H9 (cell line): ENCODE results near the gene LYPD5. TPM values are rescaled to one million over a fixed set of nuclear protein-coding genes. Genes with fewer than 3 reads are reported as not detected.

Source experiments
- DNase-seq: peaks from one replicate; pipeline ENCODE4 v3.0.0-alpha.2; 2017
- H2AFZ ChIP-seq: one replicate; pipeline ENCODE4 v1.6.1; 2013; ENCODE audit warnings: mild to moderate bottlenecking, low read length, control low read depth, moderate library complexity
- H2AK5ac ChIP-seq: 2 replicates; pipeline ENCODE4 v1.6.1; 2013; ENCODE audit warnings: low read length, control low read depth, mixed read lengths; ENCODE audit not compliant: insufficient read length
- H2BK120ac ChIP-seq: one replicate; pipeline ENCODE4 v1.6.1; 2013; ENCODE audit warnings: low read depth, mild to moderate bottlenecking, low read length, control low read depth, inconsistent platforms; ENCODE audit not compliant: poor library complexity, severe bottlenecking
- H2BK12ac ChIP-seq: 2 replicates; pipeline ENCODE4 v1.6.1; 2013; ENCODE audit warnings: low read length, control low read depth, mixed read lengths, low read depth; ENCODE audit not compliant: insufficient read length
- H2BK15ac ChIP-seq: 2 replicates; pipeline ENCODE4 v1.6.1; 2013; ENCODE audit warnings: low read depth, low read length, control low read depth
- H2BK20ac ChIP-seq: one replicate; pipeline ENCODE4 v1.6.1; 2013; ENCODE audit warnings: low read depth, mild to moderate bottlenecking, low read length, control low read depth, inconsistent platforms; ENCODE audit not compliant: poor library complexity, severe bottlenecking
- H2BK5ac ChIP-seq: 2 replicates; pipeline ENCODE4 v1.6.1; 2013; ENCODE audit warnings: low read length, control low read depth, mixed read lengths; ENCODE audit not compliant: insufficient read length
- H3K14ac ChIP-seq: 2 replicates; pipeline ENCODE4 v1.6.1; 2013; ENCODE audit warnings: low read length, control low read depth; ENCODE audit not compliant: insufficient read depth
- H3K18ac ChIP-seq: 2 replicates; pipeline ENCODE4 v1.6.1; 2013; ENCODE audit warnings: low read depth, mild to moderate bottlenecking, mixed read lengths, low read length, control low read depth; ENCODE audit not compliant: insufficient read length
- H3K23ac ChIP-seq: 2 replicates; pipeline ENCODE4 v1.6.1; 2013; ENCODE audit warnings: low read length, control low read depth, mixed read lengths, low read depth; ENCODE audit not compliant: insufficient read length
- H3K23me2 ChIP-seq: 2 replicates; pipeline ENCODE4 v1.6.1; 2013; ENCODE audit warnings: low read depth, mild to moderate bottlenecking, mixed read lengths, low read length, control low read depth; ENCODE audit not compliant: insufficient read length, poor library complexity, severe bottlenecking
- H3K27ac ChIP-seq: 2 replicates; pipeline ENCODE4 v1.5.1; 2013; ENCODE audit warnings: low read length, control low read depth, mixed read lengths, low read depth; ENCODE audit not compliant: insufficient read length
- H3K27me3 ChIP-seq: 2 replicates; pipeline ENCODE4 v1.6.1; 2013; ENCODE audit warnings: low read length, control low read depth, inconsistent platforms; ENCODE audit not compliant: insufficient read depth
- H3K4ac ChIP-seq: 2 replicates; pipeline ENCODE4 v1.6.1; 2013; ENCODE audit warnings: low read depth, mild to moderate bottlenecking, control low read depth, inconsistent platforms, low read length, moderate library complexity
- H3K4me1 ChIP-seq: 2 replicates; pipeline ENCODE4 v1.6.1; 2013; ENCODE audit warnings: low read length, control low read depth, inconsistent platforms; ENCODE audit not compliant: insufficient read depth
- H3K4me2 ChIP-seq: 2 replicates; pipeline ENCODE4 v1.6.1; 2013; ENCODE audit warnings: low read length, control low read depth, mixed read lengths; ENCODE audit not compliant: insufficient read length, insufficient read depth
- H3K56ac ChIP-seq: 2 replicates; pipeline ENCODE4 v1.6.1; 2013; ENCODE audit warnings: low read depth, mild to moderate bottlenecking, mixed read lengths, low read length, control low read depth; ENCODE audit not compliant: insufficient read length
- H3K79me1 ChIP-seq: 2 replicates; pipeline ENCODE4 v1.6.1; 2013; ENCODE audit warnings: low read depth, mild to moderate bottlenecking, moderate library complexity, low read length, control low read depth, inconsistent platforms; ENCODE audit not compliant: insufficient read depth, poor library complexity, severe bottlenecking
- H3K79me2 ChIP-seq: 2 replicates; pipeline ENCODE4 v1.6.1; 2013; ENCODE audit warnings: low read length, control low read depth, inconsistent platforms; ENCODE audit not compliant: insufficient read depth
- H3K9ac ChIP-seq: 2 replicates; pipeline ENCODE4 v1.6.1; 2013; ENCODE audit warnings: low read length, control low read depth, mixed read lengths; ENCODE audit not compliant: insufficient read length; ENCODE audit errors: extremely low read depth
- H3K9me3 ChIP-seq: one replicate; pipeline ENCODE4 v1.6.1; 2013; ENCODE audit warnings: low read depth, low read length, inconsistent platforms; ENCODE audit not compliant: control insufficient read depth
- H3T11ph ChIP-seq: one replicate; pipeline ENCODE4 v1.6.1; 2013; ENCODE audit warnings: mild to moderate bottlenecking, low read length, control low read depth, inconsistent platforms
- H4K20me1 ChIP-seq: one replicate; pipeline ENCODE4 v1.6.1; 2013; ENCODE audit not compliant: control insufficient read depth, insufficient read length, insufficient read depth
- H4K5ac ChIP-seq: 2 replicates; pipeline ENCODE4 v1.6.1; 2013; ENCODE audit warnings: low read depth, mild to moderate bottlenecking, mixed read lengths, low read length, control low read depth; ENCODE audit not compliant: insufficient read length
- H4K8ac ChIP-seq: replicated peaks from 2 replicates; pipeline ENCODE4 v1.6.1; 2013; ENCODE audit warnings: low read length, control low read depth, mixed read lengths, low read depth; ENCODE audit not compliant: insufficient read length
- H4K91ac ChIP-seq: 2 replicates; pipeline ENCODE4 v1.6.1; 2013; ENCODE audit warnings: low read depth, mild to moderate bottlenecking, moderate library complexity, mixed read lengths, low read length, control low read depth; ENCODE audit not compliant: insufficient read length
- H3K27ac Mint-ChIP-seq, 3 experiments: 2 replicates in 2 of 3; 3 replicates in 1 of 3; pipeline ENCODE4 v1.8.0; 2020 to 2021; ENCODE audit warnings: mixed read lengths in 3 of 3, mild to moderate bottlenecking in 1 of 3, moderate library complexity in 1 of 3
- H3K27me3 Mint-ChIP-seq: 2 replicates; pipeline ENCODE4 v1.8.0; 2021; ENCODE audit warnings: low read depth, mild to moderate bottlenecking, moderate library complexity, mixed read lengths
- H3K36me3 Mint-ChIP-seq, 3 experiments: 2 replicates in 2 of 3; 3 replicates in 1 of 3; pipeline ENCODE4 v1.8.0; 2020 to 2021; ENCODE audit warnings: low read depth in 3 of 3, mixed read lengths in 3 of 3; ENCODE audit not compliant: insufficient read depth in 1 of 3
- H3K4me1 Mint-ChIP-seq, 2 experiments: 2 replicates each; pipeline ENCODE4 v1.8.0; 2020; ENCODE audit warnings: mixed read lengths in 2 of 2
- H3K4me3 Mint-ChIP-seq, 2 experiments: 2 replicates in 1 of 2; 3 replicates in 1 of 2; pipeline ENCODE4 v1.8.0; 2020 to 2021; ENCODE audit warnings: mild to moderate bottlenecking in 2 of 2, mixed read lengths in 2 of 2, moderate library complexity in 1 of 2
- H3K9me3 Mint-ChIP-seq, 2 experiments: 2 replicates in 1 of 2; 3 replicates in 1 of 2; pipeline ENCODE4 v1.8.0; 2020; ENCODE audit warnings: mild to moderate bottlenecking in 2 of 2, mixed read lengths in 2 of 2, moderate library complexity in 1 of 2
- CTCF ChIP-seq: fragments of 200-600 bp; sonication (generic); conservative IDR thresholded peaks from 3 replicates; pipeline ENCODE4 v1.8.0; 2021; ENCODE audit warnings: antibody characterized with exemption, mild to moderate bottlenecking
- WGBS: extraction: QIAGEN DNeasy Blood & Tissue Kit; methylation state at CpG from one replicate; pipeline ENCODE4 v1.1.7; 2013; ENCODE audit warnings: missing lambda C conversion rate, low lambda C conversion rate, mixed read lengths; ENCODE audit not compliant: insufficient read length; ENCODE audit errors: extremely low coverage; 5-methylcytosine and 5-hydroxymethylcytosine counted together
- total RNA-seq: library from RNA; stranded (reverse); gene quantifications from 2 replicates; pipeline ENCODE4 v1.2.1, GENCODE V29; 2021

Gene LYPD5
- total RNA-seq, 1 experiment from 2014 or later: 0.50 TPM

GRCh38 chr19:43789029-43789428 is 13.2 kb downstream of the LYPD5 start:
- no peaks in the 10 kb centered on the region for H3K23me2 ChIP-seq
- H4K5ac ChIP-seq: no peak overlapping the region
- no peak overlapping the region for H3K4ac ChIP-seq
- no peaks in the 10 kb centered on the region for H3K9me3 ChIP-seq
- no peak overlapping the region for H3K14ac ChIP-seq
- no peak overlapping the region for H4K8ac ChIP-seq
- H3K4me1 ChIP-seq: no peaks in the 10 kb centered on the region
- H3K27me3 ChIP-seq: no peaks in the 10 kb centered on the region
- Mint-ChIP-seq H3K36me3 (no peaks in the 10 kb centered on the region), H3K4me3 (no peak overlapping the region), H3K4me1 (peaks cover 3 to 7% of the 10 kb centered on the region in 2 experiments), H3K27ac (no peak overlapping the region), H3K9me3 (no peaks in the 10 kb centered on the region), H3K27me3 (peaks cover 23% of the 10 kb centered on the region)
- no peak overlapping the region for H4K91ac ChIP-seq
- H3T11ph ChIP-seq: no peak overlapping the region
- H3K4me2 ChIP-seq: no peak overlapping the region
- H3K18ac ChIP-seq: no peak overlapping the region
- H3K23ac ChIP-seq: no peak overlapping the region
- no peak for DNase-seq
- no peak overlapping the region for H3K56ac ChIP-seq
- H2AK5ac ChIP-seq: no peak overlapping the region
- no peaks in the 10 kb centered on the region for H3K79me1 ChIP-seq
- no peak overlapping the region for H2BK20ac ChIP-seq
- no peaks in the 10 kb centered on the region for H3K79me2 ChIP-seq
- no peak for TF ChIP-seq CTCF
- no peak overlapping the region for H2BK120ac ChIP-seq
- no peak overlapping the region for H2BK15ac ChIP-seq
- no peak overlapping the region for H3K27ac ChIP-seq
- no peak overlapping the region for H3K9ac ChIP-seq
- no CpG with 5 or more reads among the region's 3 CpGs for WGBS
- H2AFZ ChIP-seq: no peak overlapping the region
- no peaks in the 10 kb centered on the region for H4K20me1 ChIP-seq
- no peak overlapping the region for H2BK12ac ChIP-seq
- no peak overlapping the region for H2BK5ac ChIP-seq
